GM23338 (cell line): Measurements from ENCODE around the gene PTPRN2.
"Not testable (repeated sequence)": the region's sequence is repeated elsewhere in the genome, so short reads cannot be mapped to it uniquely, and the experiment has no call there.

ENCODE experiments used
- CREB1 ChIP-seq: fragments of 250-450 bp; sonication (Bioruptor Pico); IDR thresholded peaks from 2 replicates; pipeline ENCODE4 v1.5.0; 2020; ENCODE audit warnings: low read depth, mild to moderate bottlenecking, moderate library complexity
- ETS1 ChIP-seq: IDR thresholded peaks from 2 replicates; pipeline ENCODE4 v1.6.1; 2016; ENCODE audit warnings: antibody characterized with exemption
- EZH2 ChIP-seq: fragments of 200-600 bp; sonication (generic); IDR thresholded peaks from one replicate; pipeline ENCODE4 v1.8.0; 2017; ENCODE audit warnings: antibody characterized with exemption, mild to moderate bottlenecking, low read depth; ENCODE audit not compliant: unreplicated experiment
- EZH2phosphoT487 ChIP-seq: fragments of 200-600 bp; sonication (generic); IDR thresholded peaks from one replicate; pipeline ENCODE4 v1.8.1; 2018; ENCODE audit warnings: antibody characterized with exemption; ENCODE audit not compliant: unreplicated experiment
- JUNB ChIP-seq: IDR thresholded peaks from one replicate; pipeline ENCODE4 v1.6.1; 2016; ENCODE audit warnings: antibody characterized with exemption; ENCODE audit not compliant: unreplicated experiment
- NANOG ChIP-seq: IDR thresholded peaks from 2 replicates; pipeline ENCODE4 v1.6.1; 2016; ENCODE audit warnings: antibody characterized with exemption, borderline replicate concordance
- POLR2AphosphoS5 ChIP-seq: IDR thresholded peaks from 2 replicates; pipeline ENCODE4 v1.6.1; 2016; ENCODE audit warnings: antibody characterized with exemption, low read depth
- REST ChIP-seq: IDR thresholded peaks from one replicate; pipeline ENCODE4 v1.6.1; 2018; ENCODE audit warnings: antibody characterized with exemption; ENCODE audit not compliant: unreplicated experiment
- STAT1 ChIP-seq: IDR thresholded peaks from one replicate; pipeline ENCODE4 v1.6.1; 2016; ENCODE audit warnings: antibody characterized with exemption; ENCODE audit not compliant: unreplicated experiment
- ZNF114 ChIP-seq: fragments of 250-450 bp; sonication (Bioruptor Pico); IDR thresholded peaks from 2 replicates; pipeline ENCODE4 v1.5.0; 2020; ENCODE audit warnings: mild to moderate bottlenecking, moderate library complexity
- ZNF331 ChIP-seq: fragments of 250-450 bp; sonication (Bioruptor Pico); IDR thresholded peaks from 2 replicates; pipeline ENCODE4 v1.5.0; 2020; ENCODE audit warnings: low read depth, mild to moderate bottlenecking, moderate library complexity
- TF ChIP-seq, protein P1 (sequence below), 2 experiments: fragments of 200-600 bp in 1 of 2; sonication (generic) in 1 of 2; conservative IDR thresholded peaks; 2 replicates each; pipeline versions ENCODE4 v1.5.1 to v1.6.1; 2016 to 2017; ENCODE audit warnings: antibody characterized with exemption in 2 of 2, low read depth in 2 of 2, mild to moderate bottlenecking in 2 of 2, moderate library complexity in 1 of 2
- TF ChIP-seq, protein P2 (sequence below): fragments of 250-450 bp; sonication (Bioruptor Pico); IDR thresholded peaks from 2 replicates; pipeline ENCODE4 v1.5.0; 2020; ENCODE audit warnings: mild to moderate bottlenecking, moderate library complexity

- TF ChIP-seq, protein P1, sequence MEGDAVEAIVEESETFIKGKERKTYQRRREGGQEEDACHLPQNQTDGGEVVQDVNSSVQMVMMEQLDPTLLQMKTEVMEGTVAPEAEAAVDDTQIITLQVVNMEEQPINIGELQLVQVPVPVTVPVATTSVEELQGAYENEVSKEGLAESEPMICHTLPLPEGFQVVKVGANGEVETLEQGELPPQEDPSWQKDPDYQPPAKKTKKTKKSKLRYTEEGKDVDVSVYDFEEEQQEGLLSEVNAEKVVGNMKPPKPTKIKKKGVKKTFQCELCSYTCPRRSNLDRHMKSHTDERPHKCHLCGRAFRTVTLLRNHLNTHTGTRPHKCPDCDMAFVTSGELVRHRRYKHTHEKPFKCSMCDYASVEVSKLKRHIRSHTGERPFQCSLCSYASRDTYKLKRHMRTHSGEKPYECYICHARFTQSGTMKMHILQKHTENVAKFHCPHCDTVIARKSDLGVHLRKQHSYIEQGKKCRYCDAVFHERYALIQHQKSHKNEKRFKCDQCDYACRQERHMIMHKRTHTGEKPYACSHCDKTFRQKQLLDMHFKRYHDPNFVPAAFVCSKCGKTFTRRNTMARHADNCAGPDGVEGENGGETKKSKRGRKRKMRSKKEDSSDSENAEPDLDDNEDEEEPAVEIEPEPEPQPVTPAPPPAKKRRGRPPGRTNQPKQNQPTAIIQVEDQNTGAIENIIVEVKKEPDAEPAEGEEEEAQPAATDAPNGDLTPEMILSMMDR (conservative IDR thresholded peaks at IDR 0.05; ENCODE audit: low read depth in 2 of 2), result not testable (repeated sequence)
- not testable (repeated sequence) for TF ChIP-seq EZH2; POLR2AphosphoS5; EZH2phosphoT487; ZNF114 (CRISPR knock-in tag); CREB1 (CRISPR knock-in tag); ETS1; REST; JUNB; NANOG; STAT1; ZNF331 (CRISPR knock-in tag)
- TF ChIP-seq, protein P2, sequence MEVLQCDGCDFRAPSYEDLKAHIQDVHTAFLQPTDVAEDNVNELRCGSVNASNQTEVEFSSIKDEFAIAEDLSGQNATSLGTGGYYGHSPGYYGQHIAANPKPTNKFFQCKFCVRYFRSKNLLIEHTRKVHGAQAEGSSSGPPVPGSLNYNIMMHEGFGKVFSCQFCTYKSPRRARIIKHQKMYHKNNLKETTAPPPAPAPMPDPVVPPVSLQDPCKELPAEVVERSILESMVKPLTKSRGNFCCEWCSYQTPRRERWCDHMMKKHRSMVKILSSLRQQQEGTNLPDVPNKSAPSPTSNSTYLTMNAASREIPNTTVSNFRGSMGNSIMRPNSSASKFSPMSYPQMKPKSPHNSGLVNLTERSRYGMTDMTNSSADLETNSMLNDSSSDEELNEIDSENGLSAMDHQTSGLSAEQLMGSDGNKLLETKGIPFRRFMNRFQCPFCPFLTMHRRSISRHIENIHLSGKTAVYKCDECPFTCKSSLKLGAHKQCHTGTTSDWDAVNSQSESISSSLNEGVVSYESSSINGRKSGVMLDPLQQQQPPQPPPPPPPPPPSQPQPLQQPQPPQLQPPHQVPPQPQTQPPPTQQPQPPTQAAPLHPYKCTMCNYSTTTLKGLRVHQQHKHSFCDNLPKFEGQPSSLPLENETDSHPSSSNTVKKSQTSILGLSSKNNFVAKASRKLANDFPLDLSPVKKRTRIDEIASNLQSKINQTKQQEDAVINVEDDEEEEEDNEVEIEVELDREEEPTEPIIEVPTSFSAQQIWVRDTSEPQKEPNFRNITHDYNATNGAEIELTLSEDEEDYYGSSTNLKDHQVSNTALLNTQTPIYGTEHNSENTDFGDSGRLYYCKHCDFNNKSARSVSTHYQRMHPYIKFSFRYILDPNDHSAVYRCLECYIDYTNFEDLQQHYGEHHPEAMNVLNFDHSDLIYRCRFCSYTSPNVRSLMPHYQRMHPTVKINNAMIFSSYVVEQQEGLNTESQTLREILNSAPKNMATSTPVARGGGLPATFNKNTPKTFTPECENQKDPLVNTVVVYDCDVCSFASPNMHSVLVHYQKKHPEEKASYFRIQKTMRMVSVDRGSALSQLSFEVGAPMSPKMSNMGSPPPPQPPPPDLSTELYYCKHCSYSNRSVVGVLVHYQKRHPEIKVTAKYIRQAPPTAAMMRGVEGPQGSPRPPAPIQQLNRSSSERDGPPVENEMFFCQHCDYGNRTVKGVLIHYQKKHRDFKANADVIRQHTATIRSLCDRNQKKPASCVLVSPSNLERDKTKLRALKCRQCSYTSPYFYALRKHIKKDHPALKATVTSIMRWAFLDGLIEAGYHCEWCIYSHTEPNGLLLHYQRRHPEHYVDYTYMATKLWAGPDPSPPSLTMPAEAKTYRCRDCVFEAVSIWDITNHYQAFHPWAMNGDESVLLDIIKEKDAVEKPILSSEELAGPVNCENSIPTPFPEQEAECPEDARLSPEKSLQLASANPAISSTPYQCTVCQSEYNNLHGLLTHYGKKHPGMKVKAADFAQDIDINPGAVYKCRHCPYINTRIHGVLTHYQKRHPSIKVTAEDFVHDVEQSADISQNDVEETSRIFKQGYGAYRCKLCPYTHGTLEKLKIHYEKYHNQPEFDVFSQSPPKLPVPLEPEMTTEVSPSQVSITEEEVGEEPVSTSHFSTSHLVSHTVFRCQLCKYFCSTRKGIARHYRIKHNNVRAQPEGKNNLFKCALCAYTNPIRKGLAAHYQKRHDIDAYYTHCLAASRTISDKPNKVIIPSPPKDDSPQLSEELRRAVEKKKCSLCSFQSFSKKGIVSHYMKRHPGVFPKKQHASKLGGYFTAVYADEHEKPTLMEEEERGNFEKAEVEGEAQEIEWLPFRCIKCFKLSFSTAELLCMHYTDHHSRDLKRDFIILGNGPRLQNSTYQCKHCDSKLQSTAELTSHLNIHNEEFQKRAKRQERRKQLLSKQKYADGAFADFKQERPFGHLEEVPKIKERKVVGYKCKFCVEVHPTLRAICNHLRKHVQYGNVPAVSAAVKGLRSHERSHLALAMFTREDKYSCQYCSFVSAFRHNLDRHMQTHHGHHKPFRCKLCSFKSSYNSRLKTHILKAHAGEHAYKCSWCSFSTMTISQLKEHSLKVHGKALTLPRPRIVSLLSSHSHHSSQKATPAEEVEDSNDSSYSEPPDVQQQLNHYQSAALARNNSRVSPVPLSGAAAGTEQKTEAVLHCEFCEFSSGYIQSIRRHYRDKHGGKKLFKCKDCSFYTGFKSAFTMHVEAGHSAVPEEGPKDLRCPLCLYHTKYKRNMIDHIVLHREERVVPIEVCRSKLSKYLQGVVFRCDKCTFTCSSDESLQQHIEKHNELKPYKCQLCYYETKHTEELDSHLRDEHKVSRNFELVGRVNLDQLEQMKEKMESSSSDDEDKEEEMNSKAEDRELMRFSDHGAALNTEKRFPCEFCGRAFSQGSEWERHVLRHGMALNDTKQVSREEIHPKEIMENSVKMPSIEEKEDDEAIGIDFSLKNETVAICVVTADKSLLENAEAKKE (CRISPR knock-in tag), result not testable (repeated sequence)
Observed at GRCh38 chr7:158033925-158034324, 553.7 kb downstream of the PTPRN2 start.
